Prostate gland (tissue), 2 donors: Measurements from ENCODE around the gene LDHD.

Source experiments
- POLR2A ChIP-seq: fragments of 450-650 bp; IDR thresholded peaks from one replicate; pipeline ENCODE4 v1.6.1; 2016; ENCODE audit warnings: antibody characterized with exemption, mild to moderate bottlenecking
- POLR2AphosphoS5 ChIP-seq: sonication (generic); formaldehyde crosslinking; IDR thresholded peaks from one replicate; pipeline ENCODE4 v1.6.1; 2017; ENCODE audit warnings: antibody characterized with exemption
- TF ChIP-seq, protein P1 (sequence below), 4 experiments: fragments of 200-600 bp in 2 of 4; fragments of 450-650 bp in 2 of 4; sonication (generic) in 2 of 4; IDR thresholded peaks; 1 replicate in 3 of 4; 2 replicates in 1 of 4; pipeline ENCODE4 v1.5.1; 2016 to 2019; ENCODE audit warnings: antibody characterized with exemption in 4 of 4, mild to moderate bottlenecking in 2 of 4, moderate library complexity in 2 of 4

DNA sequence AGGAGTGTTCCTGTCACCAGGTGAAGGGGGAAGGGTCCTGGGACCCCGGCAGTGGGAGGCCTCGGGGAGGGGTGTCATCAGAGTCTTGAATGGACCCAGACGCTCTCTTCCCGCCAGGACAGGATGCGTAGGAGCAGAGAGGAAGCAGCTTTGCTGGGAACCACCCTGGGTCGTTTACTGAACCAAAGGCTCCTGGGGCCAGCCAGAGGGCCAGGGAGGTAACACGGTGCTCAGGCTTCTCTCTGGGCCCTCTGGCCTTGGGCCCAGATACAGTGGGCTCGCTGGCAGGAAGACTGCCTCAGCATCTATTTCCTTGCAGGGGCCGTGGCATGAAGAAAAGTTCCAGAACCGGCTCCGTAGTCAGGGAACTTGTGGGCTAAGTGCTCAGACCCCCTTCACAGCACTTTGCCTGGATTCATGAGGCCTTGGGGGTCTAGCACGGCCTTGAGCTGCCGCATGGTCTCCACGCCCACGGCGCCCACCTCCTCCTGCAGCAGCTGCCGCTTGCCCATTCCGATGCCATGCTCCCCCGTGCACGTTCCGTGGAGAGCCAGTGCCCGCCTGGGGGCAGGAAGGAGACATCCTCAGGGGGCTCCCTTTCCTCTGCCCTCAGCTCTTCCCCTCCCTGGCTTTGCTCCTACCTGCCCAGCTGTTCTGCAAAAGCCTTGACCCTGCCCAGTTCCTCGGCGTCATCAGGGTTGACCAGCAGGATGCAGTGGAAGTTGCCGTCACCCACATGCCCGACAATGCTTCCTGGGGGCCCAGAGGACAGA is 4.4 kb downstream of the LDHD start:
- TF ChIP-seq POLR2A = no peak
- TF ChIP-seq, protein P1, sequence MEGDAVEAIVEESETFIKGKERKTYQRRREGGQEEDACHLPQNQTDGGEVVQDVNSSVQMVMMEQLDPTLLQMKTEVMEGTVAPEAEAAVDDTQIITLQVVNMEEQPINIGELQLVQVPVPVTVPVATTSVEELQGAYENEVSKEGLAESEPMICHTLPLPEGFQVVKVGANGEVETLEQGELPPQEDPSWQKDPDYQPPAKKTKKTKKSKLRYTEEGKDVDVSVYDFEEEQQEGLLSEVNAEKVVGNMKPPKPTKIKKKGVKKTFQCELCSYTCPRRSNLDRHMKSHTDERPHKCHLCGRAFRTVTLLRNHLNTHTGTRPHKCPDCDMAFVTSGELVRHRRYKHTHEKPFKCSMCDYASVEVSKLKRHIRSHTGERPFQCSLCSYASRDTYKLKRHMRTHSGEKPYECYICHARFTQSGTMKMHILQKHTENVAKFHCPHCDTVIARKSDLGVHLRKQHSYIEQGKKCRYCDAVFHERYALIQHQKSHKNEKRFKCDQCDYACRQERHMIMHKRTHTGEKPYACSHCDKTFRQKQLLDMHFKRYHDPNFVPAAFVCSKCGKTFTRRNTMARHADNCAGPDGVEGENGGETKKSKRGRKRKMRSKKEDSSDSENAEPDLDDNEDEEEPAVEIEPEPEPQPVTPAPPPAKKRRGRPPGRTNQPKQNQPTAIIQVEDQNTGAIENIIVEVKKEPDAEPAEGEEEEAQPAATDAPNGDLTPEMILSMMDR (IDR thresholded peaks at IDR 0.05) = no peak
- TF ChIP-seq POLR2AphosphoS5 = no peak
